Activated CD8-positive, alpha-beta T cell treated with anti-CD3 and anti-CD28 coated beads for 36 hours (primary cell): Measurements from ENCODE around the gene AP3B1. TPM values are rescaled to one million over a fixed set of nuclear protein-coding genes. Genes with fewer than 3 reads are reported as not detected.

ENCODE experiments used
- ATAC-seq: fragments of 200-7000 bp; cut with Tn5 transposase; one replicate; pipeline ENCODE4 v1.10.0; 2021; ENCODE audit warnings: mild to moderate bottlenecking, moderate library complexity
- CTCF ChIA-PET: fragments of 350-600 bp; sonication (Branson Sonifier 250); formaldehyde crosslinking; loops from one replicate; lab custom pipeline; 2021; ENCODE audit warnings: antibody characterized with exemption; lab: Charles Lee
- POLR2A ChIA-PET: fragments of 350-600 bp; sonication (Branson Sonifier 250); formaldehyde crosslinking; loops from one replicate; lab custom pipeline; 2021; ENCODE audit warnings: antibody characterized with exemption; lab: Charles Lee
- DNase-seq: peaks from one replicate; pipeline ENCODE4 v3.0.0-alpha.2; 2020
- H3K27ac Mint-ChIP-seq: one replicate; pipeline ENCODE4 v1.8.0; 2021; ENCODE audit warnings: mild to moderate bottlenecking, mixed read lengths
- H3K27me3 Mint-ChIP-seq: one replicate; pipeline ENCODE4 v1.8.0; 2021; ENCODE audit warnings: mixed read lengths
- H3K36me3 Mint-ChIP-seq: one replicate; pipeline ENCODE4 v1.8.0; 2021; ENCODE audit warnings: low read depth, mixed read lengths
- H3K4me1 Mint-ChIP-seq: one replicate; pipeline ENCODE4 v1.8.0; 2021; ENCODE audit warnings: low read depth, mixed read lengths
- H3K4me3 Mint-ChIP-seq: one replicate; pipeline ENCODE4 v1.8.0; 2021; ENCODE audit warnings: mild to moderate bottlenecking, moderate library complexity, mixed read lengths
- H3K9me3 Mint-ChIP-seq: one replicate; pipeline ENCODE4 v1.8.0; 2021; ENCODE audit warnings: mixed read lengths
- intact Hi-C: fragments of 100-400 bp; cut with micrococcal nuclease; formaldehyde crosslinking; loops from one replicate; pipeline ENCODE4 v1.10.0; 2022
- total RNA-seq, 2 experiments: library from RNA; stranded (reverse); gene quantifications; one replicate each; pipeline ENCODE4 v1.2.3, GENCODE V29; 2021
- TF ChIP-seq, protein P1 (sequence below): fragments of 200-600 bp; IDR thresholded peaks from one replicate; pipeline ENCODE4 v1.8.0; 2022; ENCODE audit warnings: antibody characterized with exemption, mild to moderate bottlenecking

The AP3B1 gene
- total RNA-seq, 2 experiments from 2014 or later, result 33.0 to 34.4 TPM

DNA sequence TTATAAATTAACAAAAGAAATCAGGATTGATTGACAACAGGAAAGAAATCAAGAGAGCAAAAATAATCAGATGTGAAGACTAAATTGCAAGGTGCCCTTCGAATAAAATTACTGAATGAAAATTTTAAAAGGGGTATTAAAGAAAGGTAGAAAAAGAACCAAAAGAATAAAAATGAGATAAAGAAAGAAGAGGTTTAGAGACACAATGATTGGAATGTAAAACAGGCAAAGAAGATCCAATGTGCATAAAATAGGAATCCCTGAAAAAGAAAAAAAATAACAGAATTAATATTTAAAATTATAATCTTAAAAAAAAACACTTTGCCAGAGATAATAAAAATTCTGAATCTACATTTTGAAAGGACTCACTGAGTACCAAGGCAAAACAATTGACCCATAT lies 73.0 kb downstream of the AP3B1 start:
- Mint-ChIP-seq H3K27me3 (no peaks in the 10 kb centered on the region), H3K27ac (no peak overlapping the region), H3K36me3 (peaks cover 27% of the 10 kb centered on the region), H3K4me1 (peaks cover 3% of the 10 kb centered on the region), H3K4me3 (no peak overlapping the region), H3K9me3 (no peaks in the 10 kb centered on the region)
- ChIA-PET POLR2A (no interaction called here), CTCF (no interaction called here)
- intact Hi-C loops, result no loop called here
- ATAC-seq, result no peak
- DNase-seq, result no peak
- TF ChIP-seq, protein P1, sequence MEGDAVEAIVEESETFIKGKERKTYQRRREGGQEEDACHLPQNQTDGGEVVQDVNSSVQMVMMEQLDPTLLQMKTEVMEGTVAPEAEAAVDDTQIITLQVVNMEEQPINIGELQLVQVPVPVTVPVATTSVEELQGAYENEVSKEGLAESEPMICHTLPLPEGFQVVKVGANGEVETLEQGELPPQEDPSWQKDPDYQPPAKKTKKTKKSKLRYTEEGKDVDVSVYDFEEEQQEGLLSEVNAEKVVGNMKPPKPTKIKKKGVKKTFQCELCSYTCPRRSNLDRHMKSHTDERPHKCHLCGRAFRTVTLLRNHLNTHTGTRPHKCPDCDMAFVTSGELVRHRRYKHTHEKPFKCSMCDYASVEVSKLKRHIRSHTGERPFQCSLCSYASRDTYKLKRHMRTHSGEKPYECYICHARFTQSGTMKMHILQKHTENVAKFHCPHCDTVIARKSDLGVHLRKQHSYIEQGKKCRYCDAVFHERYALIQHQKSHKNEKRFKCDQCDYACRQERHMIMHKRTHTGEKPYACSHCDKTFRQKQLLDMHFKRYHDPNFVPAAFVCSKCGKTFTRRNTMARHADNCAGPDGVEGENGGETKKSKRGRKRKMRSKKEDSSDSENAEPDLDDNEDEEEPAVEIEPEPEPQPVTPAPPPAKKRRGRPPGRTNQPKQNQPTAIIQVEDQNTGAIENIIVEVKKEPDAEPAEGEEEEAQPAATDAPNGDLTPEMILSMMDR, result no peak

DNA sequence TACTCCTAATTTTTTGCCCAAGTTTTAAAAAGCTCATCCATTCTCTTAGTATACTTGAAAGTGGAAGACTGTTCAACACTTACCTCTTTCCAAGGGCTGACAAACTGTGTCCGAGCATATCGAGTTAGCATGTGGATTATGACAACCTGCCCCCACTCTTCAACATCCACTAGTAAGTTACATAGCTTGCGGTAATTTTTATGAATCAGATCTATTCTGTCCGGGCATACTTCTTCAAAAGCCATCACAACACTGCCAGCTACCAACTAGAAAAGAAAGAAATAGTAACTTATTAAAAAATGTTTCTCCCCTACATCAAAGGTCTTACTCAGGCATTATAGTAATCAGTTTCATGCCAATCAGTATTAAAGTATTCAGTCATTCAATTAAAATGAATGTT lies 78.5 kb downstream of the AP3B1 start:
- Mint-ChIP-seq H3K4me3 (no peak overlapping the region), H3K9me3 (no peaks in the 10 kb centered on the region), H3K27me3 (no peaks in the 10 kb centered on the region), H3K4me1 (no peaks in the 10 kb centered on the region), H3K27ac (no peak overlapping the region), H3K36me3 (peaks cover 17% of the 10 kb centered on the region)
- DNase-seq, result no peak
- ChIA-PET CTCF (interaction anchor here (1.2 kb wide), 1 partner anchor 12 kb away, joined by 3 read pairs; no protein-coding TSS in a partner anchor), POLR2A (no interaction called here)
- intact Hi-C loops, result no loop called here
- TF ChIP-seq, protein P1, result no peak
- no peak for ATAC-seq

DNA sequence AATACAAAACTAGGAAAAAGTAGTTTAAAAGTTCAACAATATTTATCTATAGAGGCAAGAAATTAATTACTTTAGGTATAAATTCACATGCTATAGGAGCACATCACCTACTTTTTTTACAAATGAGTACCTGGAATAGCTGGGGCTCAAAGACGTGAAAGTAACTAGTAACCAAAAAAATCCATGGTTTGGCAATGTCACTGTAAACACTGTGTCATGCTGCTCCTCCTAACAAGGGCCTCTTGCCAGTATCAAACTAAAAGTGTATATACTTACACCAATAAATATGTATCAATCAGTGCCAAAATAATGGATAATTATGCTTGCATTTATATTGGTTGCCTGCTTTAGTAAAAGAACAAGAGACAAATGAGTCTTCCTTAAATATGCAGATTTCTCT lies 78.9 kb downstream of the AP3B1 start:
- Mint-ChIP-seq H3K9me3 (no peaks in the 10 kb centered on the region), H3K36me3 (peaks cover 15% of the 10 kb centered on the region), H3K4me3 (no peak overlapping the region), H3K4me1 (no peaks in the 10 kb centered on the region), H3K27me3 (no peaks in the 10 kb centered on the region), H3K27ac (no peak overlapping the region)
- POLR2A ChIA-PET, result no interaction called here
- intact Hi-C loops, result no loop called here
- TF ChIP-seq, protein P1, result no peak
- CTCF ChIA-PET, result interaction anchor here (1.2 kb wide), 1 partner anchor 12 kb away, joined by 3 read pairs; no protein-coding TSS in a partner anchor
- no peak for DNase-seq
- ATAC-seq, result no peak

DNA sequence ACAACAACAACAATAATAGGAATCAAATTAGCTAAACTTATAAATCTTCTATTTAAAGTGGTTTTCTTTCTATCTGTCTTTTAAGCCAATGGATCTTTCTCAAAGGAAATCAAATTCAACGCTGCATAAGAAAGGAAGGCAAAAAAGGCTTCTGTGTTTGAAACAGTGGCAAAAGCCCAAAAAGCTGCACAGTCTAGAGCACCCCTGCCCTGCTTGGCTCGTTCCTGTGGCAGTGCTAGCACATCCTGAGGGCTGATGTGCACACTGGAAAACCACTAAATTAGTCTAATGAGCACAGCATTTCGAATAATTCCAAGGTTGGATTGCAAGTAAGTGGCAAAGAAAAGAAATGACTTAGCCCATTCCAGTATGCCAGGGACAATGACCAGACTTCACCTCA lies 80.7 kb downstream of the AP3B1 start:
- ChIA-PET POLR2A (no interaction called here), CTCF (no interaction called here)
- H3K27me3 Mint-ChIP-seq, result no peaks in the 10 kb centered on the region
- intact Hi-C loops, result no loop called here
- H3K4me1 Mint-ChIP-seq, result no peaks in the 10 kb centered on the region
- ATAC-seq (no peak), DNase-seq (no peak)
- no peak overlapping the region for H3K4me3 Mint-ChIP-seq
- peaks cover 14% of the 10 kb centered on the region for H3K36me3 Mint-ChIP-seq
- no peak overlapping the region for H3K27ac Mint-ChIP-seq
- no peaks in the 10 kb centered on the region for H3K9me3 Mint-ChIP-seq
- TF ChIP-seq, protein P1, result no peak

DNA sequence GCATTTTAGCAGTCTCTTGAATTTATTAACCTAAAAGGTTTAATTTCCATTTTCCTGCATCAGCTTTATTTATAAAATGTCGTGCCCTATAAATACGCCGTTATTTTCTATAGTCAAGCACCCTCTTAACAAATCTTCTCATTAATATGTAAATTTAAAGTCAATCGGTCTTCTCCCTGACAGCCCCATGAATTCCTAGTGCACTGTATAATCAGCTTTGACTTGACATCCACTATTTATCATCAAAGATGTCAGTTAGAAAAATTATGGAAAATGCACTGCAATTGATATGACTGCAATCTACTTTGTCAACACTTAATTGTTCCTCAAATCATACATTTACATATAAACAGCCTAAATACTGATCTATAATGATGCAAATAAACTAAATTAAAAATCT lies 83.4 kb downstream of the AP3B1 start:
- ATAC-seq (no peak), DNase-seq (no peak)
- intact Hi-C loops, result no loop called here
- Mint-ChIP-seq H3K4me3 (no peak overlapping the region), H3K9me3 (no peaks in the 10 kb centered on the region), H3K36me3 (peaks cover 25% of the 10 kb centered on the region), H3K27ac (no peak overlapping the region), H3K27me3 (no peaks in the 10 kb centered on the region), H3K4me1 (no peaks in the 10 kb centered on the region)
- TF ChIP-seq, protein P1, result no peak
- CTCF ChIA-PET, result interaction anchor here (0.8 kb wide), 1 partner anchor 15 kb away, joined by 3 read pairs; no protein-coding TSS in a partner anchor
- POLR2A ChIA-PET, result no interaction called here
